ENCODE data around the gene PARD6G. TPM values are rescaled to one million over a fixed set of nuclear protein-coding genes. Genes with fewer than 3 reads are reported as not detected.

The PARD6G gene
- total and polyA plus RNA-seq, 9 of the 15 experiments (the other 6 are each of a cell fraction or from before 2014, with no cell fraction given) = 0.03 to 1.2 (median 0.26) TPM

DNA sequence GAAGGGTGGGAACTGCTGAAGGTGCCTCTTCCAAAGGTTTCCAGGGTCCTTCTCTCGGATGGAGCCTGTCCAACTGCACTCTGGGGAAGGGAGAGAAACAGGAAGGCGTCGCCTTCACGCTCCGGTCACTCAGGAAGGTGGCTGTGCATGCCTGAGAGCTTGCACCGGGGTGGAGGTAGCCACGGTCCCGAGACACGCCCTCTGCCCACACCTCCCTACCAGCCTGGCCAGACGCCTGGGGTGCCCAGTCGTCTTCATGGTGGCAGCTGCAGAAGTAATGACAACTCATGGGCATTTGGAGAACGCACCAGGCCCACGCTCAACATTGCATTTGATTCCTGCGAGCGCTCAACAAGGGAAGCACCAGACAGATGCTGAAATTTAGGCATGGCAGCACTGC is 78.3 kb downstream of the PARD6G start:
- 0% methylated on average over 9 of the region's 15 CpGs for whole genome bisulfite sequencing (ENCODE audit: insufficient coverage, low coverage, missing lambda C conversion rate)
- Histone ChIP-seq H3K9me3 (replicated peaks; ENCODE audit: control insufficient read depth, insufficient read depth, low read depth, low read length) (no peaks in the 10 kb centered on the region), H4K20me1 (replicated peaks; ENCODE audit: control insufficient read depth, insufficient read depth, low read length) (no peaks in the 10 kb centered on the region), H3K4me2 (ENCODE audit: insufficient read depth, low read length) (no peak overlapping the region), H3K79me2 (ENCODE audit: control insufficient read depth, insufficient read depth, low read length) (no peaks in the 10 kb centered on the region), H3K4me3 (no peak overlapping the region), H3K4me1 (replicated peaks in 1 of 2; ENCODE audit: control insufficient read depth in 2 of 2, insufficient read depth in 2 of 2, low read length in 2 of 2) (peaks cover 0 to 6% of the 10 kb centered on the region in 2 experiments; a peak in 1 of 5 replicates), H3K9me1 (ENCODE audit: control insufficient read depth, insufficient read depth, low read length) (no peaks in the 10 kb centered on the region), H3K36me3 (ENCODE audit: control insufficient read depth, insufficient read depth, low read length) (no peaks in the 10 kb centered on the region), H3K27me3 (ENCODE audit: control insufficient read depth in 2 of 2, insufficient read depth in 2 of 2, low read length in 2 of 2) (peaks cover 3 to 48% of the 10 kb centered on the region in 2 experiments; a peak in 4 of 5 replicates), H3K9ac (ENCODE audit: insufficient read depth in 1 of 2, low read depth in 2 of 2, low read length in 2 of 2) (no peak overlapping the region), H3K27ac (ENCODE audit: extremely low read depth, low read depth, low read length) (no peak overlapping the region), H2AFZ (ENCODE audit: low read depth, low read length) (no peak overlapping the region)
- intact Hi-C loops (cut with micrococcal nuclease) (no loop called here), in situ Hi-C loops (cut with MboI) (no loop called here)
- DNase-seq (ENCODE audit: extremely low read depth in 1 of 4, low spot score in 3 of 4) (no peak), FAIRE-seq (no peak), ATAC-seq (no peak)
- BruUV-seq (replicated peaks) = no TSS peak
- TF ChIP-seq TBP (optimal IDR thresholded peaks at IDR 0.05; ENCODE audit: low read depth, low read length) (no peak), GTF2E2 (tag; IDR thresholded peaks at IDR 0.05) (no peak), NEUROD1 (IDR thresholded peaks at IDR 0.05; ENCODE audit: borderline replicate concordance, low read depth, low read length, partially characterized antibody) (no peak), ZNF124 (CRISPR knock-in tag; IDR thresholded peaks at IDR 0.05) (no peak), PRPF4 (IDR thresholded peaks at IDR 0.05; ENCODE audit: insufficient read depth, low read depth, low read length, poor library complexity, severe bottlenecking) (no peak), ZNF586 (CRISPR knock-in tag; conservative IDR thresholded peaks at IDR 0.05) (no peak), STAG1 (CRISPR knock-in tag; IDR thresholded peaks at IDR 0.05; ENCODE audit: borderline replicate concordance) (no peak), ZNF121 (CRISPR knock-in tag; conservative IDR thresholded peaks at IDR 0.05) (no peak), BCOR (IDR thresholded peaks at IDR 0.05) (no peak)
- TF ChIP-seq, protein P1, sequence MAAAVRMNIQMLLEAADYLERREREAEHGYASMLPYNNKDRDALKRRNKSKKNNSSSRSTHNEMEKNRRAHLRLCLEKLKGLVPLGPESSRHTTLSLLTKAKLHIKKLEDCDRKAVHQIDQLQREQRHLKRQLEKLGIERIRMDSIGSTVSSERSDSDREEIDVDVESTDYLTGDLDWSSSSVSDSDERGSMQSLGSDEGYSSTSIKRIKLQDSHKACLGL (CRISPR knock-in tag; IDR thresholded peaks at IDR 0.05; ENCODE audit: borderline replicate concordance, poor library complexity, severe bottlenecking) = no peak
- TF ChIP-seq, protein P2, sequence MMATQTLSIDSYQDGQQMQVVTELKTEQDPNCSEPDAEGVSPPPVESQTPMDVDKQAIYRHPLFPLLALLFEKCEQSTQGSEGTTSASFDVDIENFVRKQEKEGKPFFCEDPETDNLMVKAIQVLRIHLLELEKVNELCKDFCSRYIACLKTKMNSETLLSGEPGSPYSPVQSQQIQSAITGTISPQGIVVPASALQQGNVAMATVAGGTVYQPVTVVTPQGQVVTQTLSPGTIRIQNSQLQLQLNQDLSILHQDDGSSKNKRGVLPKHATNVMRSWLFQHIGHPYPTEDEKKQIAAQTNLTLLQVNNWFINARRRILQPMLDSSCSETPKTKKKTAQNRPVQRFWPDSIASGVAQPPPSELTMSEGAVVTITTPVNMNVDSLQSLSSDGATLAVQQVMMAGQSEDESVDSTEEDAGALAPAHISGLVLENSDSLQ (IDR thresholded peaks at IDR 0.05) = no peak
- CTCF ChIA-PET (ENCODE audit: low intra/inter-chr PET ratio) = no interaction called here
- POLR2A ChIA-PET = interaction anchor here (0.8 kb wide), 1 partner anchor 8 kb away, joined by 3 read pairs; no protein-coding TSS in a partner anchor
